ENCODE results near the gene LRTM1.

Gene LRTM1

DNA sequence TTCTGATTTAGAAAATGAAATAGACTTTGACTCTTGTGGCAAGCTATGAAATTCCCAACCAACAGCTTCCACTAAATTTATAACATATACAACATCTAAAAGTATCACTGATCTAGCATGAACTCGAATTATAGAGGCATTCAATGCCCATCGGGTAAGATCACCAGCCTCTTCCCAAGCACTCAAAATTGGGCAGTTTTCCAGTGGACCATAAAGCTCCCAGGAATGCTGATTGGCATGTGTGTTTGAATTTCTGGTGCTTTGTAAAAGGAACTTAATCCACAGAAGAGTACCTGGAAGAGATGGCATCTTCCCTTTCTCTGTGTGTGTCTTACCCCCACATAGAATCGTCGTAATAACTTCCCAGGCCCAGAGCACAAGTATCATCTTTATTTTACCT is 10.0 kb downstream of the LRTM1 start:
- Histone ChIP-seq H3K4me3 (ENCODE audit: low read depth, low read length) (no peak overlapping the region), H3K27me3 (no peaks in the 10 kb centered on the region), H3K36me3 (no peaks in the 10 kb centered on the region), H3K4me1 (no peaks in the 10 kb centered on the region), H3K9me3 (no peaks in the 10 kb centered on the region)
- TF ChIP-seq, protein P1, sequence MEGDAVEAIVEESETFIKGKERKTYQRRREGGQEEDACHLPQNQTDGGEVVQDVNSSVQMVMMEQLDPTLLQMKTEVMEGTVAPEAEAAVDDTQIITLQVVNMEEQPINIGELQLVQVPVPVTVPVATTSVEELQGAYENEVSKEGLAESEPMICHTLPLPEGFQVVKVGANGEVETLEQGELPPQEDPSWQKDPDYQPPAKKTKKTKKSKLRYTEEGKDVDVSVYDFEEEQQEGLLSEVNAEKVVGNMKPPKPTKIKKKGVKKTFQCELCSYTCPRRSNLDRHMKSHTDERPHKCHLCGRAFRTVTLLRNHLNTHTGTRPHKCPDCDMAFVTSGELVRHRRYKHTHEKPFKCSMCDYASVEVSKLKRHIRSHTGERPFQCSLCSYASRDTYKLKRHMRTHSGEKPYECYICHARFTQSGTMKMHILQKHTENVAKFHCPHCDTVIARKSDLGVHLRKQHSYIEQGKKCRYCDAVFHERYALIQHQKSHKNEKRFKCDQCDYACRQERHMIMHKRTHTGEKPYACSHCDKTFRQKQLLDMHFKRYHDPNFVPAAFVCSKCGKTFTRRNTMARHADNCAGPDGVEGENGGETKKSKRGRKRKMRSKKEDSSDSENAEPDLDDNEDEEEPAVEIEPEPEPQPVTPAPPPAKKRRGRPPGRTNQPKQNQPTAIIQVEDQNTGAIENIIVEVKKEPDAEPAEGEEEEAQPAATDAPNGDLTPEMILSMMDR (IDR thresholded peaks at IDR 0.05; ENCODE audit: low read depth, low read length), result no peak
- DNase-seq, result no peak

DNA sequence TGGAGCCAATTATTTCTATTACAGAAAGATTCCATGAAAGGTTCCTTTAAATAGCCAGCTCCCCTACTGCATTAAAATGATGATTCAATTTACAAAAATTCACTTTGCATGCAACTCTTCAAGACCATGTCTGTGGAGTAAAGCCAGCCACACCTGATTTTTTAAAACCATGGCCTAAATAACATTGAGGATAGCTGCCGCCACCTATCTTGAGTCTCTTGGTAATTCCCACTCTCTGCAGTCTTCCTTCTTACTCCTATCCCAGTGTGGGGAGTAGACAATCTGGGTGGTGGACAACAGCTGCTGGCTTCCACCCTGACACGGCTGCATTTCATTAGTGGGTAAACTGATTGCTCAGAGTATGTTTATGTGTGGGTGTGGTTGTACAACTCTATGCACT is 10.7 kb downstream of the LRTM1 start:
- Histone ChIP-seq H3K4me1 (no peaks in the 10 kb centered on the region), H3K27me3 (no peaks in the 10 kb centered on the region), H3K9me3 (no peaks in the 10 kb centered on the region), H3K4me3 (ENCODE audit: low read depth, low read length) (no peak overlapping the region), H3K36me3 (no peaks in the 10 kb centered on the region)
- TF ChIP-seq, protein P1 (IDR thresholded peaks at IDR 0.05; ENCODE audit: low read depth, low read length), result no peak
- no peak for DNase-seq

DNA sequence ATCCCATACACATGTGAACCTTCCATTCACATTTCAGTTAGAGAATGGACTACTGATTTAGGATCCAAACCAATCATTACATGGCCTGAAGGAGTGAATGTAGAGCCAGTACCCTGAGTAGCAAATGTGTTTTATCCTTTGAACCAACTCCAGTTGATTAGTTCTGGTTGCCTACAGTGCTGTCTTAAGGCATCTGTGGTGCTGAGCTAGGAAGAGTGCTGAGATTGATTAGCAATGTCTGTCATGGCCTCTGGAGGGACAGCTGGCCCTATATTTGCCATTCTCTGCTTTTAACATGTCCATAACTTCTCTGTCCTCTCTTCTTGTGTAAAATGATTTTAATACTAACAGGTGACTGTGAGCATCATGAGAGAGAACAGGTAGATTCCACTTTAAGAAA is 11.1 kb downstream of the LRTM1 start:
- DNase-seq, result no peak
- Histone ChIP-seq H3K4me1 (no peaks in the 10 kb centered on the region), H3K36me3 (no peaks in the 10 kb centered on the region), H3K9me3 (no peaks in the 10 kb centered on the region), H3K27me3 (no peaks in the 10 kb centered on the region), H3K4me3 (ENCODE audit: low read depth, low read length) (no peak overlapping the region)
- TF ChIP-seq, protein P1 (IDR thresholded peaks at IDR 0.05; ENCODE audit: low read depth, low read length), result no peak

DNA sequence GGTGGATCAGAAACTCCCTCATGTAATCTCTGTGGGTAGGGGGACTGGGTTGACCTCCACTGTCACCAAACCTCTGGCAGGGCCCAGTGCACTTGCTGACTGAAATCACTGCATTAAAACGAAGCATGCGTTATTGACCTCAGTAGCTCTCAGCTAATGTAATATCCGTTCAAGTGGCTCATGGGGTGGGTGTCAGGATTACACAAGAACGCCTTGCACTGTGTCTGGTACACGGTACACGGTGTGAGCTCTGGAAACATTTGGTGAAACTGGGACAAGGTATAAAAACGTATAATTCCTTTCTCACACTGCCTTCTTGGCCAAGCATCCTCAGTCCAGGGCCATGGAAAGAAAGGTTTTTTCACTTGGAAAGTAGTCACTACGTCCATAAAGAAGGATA is 11.9 kb downstream of the LRTM1 start:
- no peak for DNase-seq
- TF ChIP-seq, protein P1 (IDR thresholded peaks at IDR 0.05; ENCODE audit: low read depth, low read length), result no peak
- Histone ChIP-seq H3K4me1 (no peaks in the 10 kb centered on the region), H3K27me3 (no peaks in the 10 kb centered on the region), H3K36me3 (no peaks in the 10 kb centered on the region), H3K4me3 (ENCODE audit: low read depth, low read length) (no peak overlapping the region), H3K9me3 (no peaks in the 10 kb centered on the region)

DNA sequence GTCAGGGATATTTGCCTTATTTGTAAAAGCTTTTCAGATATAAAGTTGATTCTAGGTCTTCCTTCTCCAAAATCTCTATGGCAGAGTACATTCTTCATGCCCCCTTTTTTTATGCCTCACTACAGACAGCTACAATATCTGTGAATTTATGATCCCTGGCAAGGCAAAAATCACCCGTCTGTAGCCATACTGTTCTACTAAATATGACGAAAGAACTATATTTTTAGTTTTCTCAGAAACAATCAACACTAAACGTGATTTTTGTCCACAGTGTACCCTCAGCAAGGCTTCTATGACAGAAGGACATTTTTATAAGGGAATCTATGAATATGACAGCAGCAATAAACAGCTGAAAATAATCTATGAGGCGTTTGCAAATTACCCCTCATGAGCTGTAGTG is 12.7 kb downstream of the LRTM1 start:
- H3K4me1 ChIP-seq, result no peaks in the 10 kb centered on the region
- no peaks in the 10 kb centered on the region for H3K9me3 ChIP-seq
- DNase-seq, result no peak
- no peaks in the 10 kb centered on the region for H3K36me3 ChIP-seq
- no peaks in the 10 kb centered on the region for H3K27me3 ChIP-seq
- H3K4me3 ChIP-seq (ENCODE audit: low read depth, low read length), result no peak overlapping the region
- TF ChIP-seq, protein P1 (IDR thresholded peaks at IDR 0.05; ENCODE audit: low read depth, low read length), result no peak

DNA sequence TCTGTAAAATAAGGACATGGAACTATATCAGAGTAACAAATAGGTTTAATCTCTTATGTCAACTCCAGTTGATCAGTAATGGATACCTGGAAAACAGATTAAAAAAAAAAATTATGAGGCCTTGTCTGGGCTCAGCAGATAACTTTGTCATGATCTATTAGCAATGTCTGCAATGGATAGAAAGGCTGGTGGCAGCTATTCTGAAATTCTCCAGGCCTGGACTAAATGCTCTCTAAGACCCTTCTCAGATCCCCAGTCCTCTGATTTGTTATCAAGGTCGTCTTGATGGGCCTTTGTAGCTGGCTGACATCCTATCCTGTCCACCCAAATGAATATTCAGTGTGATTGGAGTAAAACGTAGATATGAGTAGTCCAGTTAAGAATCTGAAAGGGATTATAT is 13.7 kb downstream of the LRTM1 start:
- Histone ChIP-seq H3K4me3 (ENCODE audit: low read depth, low read length) (no peak overlapping the region), H3K27me3 (no peaks in the 10 kb centered on the region), H3K4me1 (no peaks in the 10 kb centered on the region), H3K36me3 (no peaks in the 10 kb centered on the region), H3K9me3 (no peaks in the 10 kb centered on the region)
- TF ChIP-seq, protein P1 (IDR thresholded peaks at IDR 0.05; ENCODE audit: low read depth, low read length), result no peak
- DNase-seq, result no peak
